ENCODE data around the gene SLC25A2.
"Not testable (repeated sequence)": the region's sequence is repeated elsewhere in the genome, so short reads cannot be mapped to it uniquely, and the experiment has no call there.

Gene SLC25A2

DNA sequence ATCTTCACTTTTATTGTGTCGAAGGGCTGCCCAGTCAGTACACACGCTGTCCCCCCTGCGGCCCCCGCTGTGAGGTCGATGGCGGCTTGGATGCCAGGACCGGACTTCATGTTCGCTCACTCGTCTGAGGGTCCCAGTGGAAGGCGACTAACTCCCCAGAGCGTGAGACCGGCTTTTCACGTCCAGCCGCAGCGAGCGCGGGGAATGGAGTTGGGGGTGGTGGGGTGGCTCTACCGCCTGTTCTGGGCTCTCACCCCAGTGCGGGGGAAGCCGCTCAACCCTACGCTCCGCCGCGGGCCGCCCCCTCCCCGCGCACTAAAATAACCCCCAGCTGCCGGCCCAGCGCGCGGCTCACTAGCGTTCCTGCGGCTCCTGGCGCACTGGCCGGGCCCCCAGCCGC, at the start of gene SLC25A2:
SLC25A2 (minus strand) TSS at position 294 of the 400 bp plus-strand sequence; CDS start at position 110, 184 bp downstream.
- DNase-seq: no peak

GRCh38 chr5:141351591-141351990, 47.7 kb upstream of the SLC25A2 start:
- DNase-seq: no peak

GRCh38 chr5:141349917-141350619, 46.2 kb upstream of the SLC25A2 start, which contains the start of gene PCDHGB1:
Gene PCDHGB1, plus strand, starts transcription at chr5:141350099. Its CDS starts 162 bp downstream, at chr5:141350261.
- DNase-seq: peak; percentile 39

DNA sequence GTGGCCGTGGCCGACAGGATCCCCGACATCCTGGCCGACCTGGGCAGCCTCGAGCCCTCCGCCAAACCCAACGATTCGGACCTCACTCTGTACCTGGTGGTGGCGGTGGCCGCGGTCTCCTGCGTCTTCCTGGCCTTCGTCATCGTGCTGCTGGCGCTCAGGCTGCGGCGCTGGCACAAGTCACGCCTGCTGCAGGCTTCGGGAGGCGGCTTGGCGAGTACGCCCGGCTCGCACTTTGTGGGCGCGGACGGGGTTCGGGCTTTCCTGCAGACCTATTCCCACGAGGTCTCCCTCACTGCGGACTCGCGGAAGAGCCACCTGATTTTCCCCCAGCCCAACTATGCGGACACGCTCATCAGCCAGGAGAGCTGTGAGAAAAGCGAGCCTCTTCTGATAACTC, 42.2 kb upstream of the SLC25A2 start:
- not testable (repeated sequence) for DNase-seq

- DNase-seq: no peak
Measured at GRCh38 chr5:141345327-141345726, 41.5 kb upstream of the SLC25A2 start.

- DNase-seq: no peak
Measured at GRCh38 chr5:141343953-141344463, 40.2 kb upstream of the SLC25A2 start.

GRCh38 chr5:141343242-141343952, 39.5 kb upstream of the SLC25A2 start, which contains the start of gene PCDHGA3:
Gene PCDHGA3, plus strand, starts transcription at chr5:141343829. Its CDS starts 205 bp downstream, at chr5:141344034.
- DNase-seq: no peak

DNA sequence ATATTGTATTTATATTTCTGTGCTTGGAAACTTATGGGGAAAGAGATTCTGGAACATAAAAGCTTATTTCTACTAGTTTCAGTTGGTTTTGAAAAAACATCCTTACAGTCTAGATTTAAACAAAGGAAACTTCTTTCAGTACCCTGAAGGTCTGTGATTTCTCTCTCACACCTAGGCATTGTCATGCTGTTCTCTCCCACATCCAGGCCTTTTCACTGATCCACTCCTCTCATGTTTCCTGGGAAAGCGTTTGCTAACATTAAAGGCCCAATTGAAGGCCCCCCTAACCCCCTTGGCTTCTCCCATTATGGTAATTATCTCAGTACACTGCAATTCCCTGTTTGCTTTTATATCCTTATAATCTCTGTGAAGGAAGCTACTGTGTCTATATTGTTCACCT, 38.9 kb upstream of the SLC25A2 start:
- no peak for DNase-seq

DNA sequence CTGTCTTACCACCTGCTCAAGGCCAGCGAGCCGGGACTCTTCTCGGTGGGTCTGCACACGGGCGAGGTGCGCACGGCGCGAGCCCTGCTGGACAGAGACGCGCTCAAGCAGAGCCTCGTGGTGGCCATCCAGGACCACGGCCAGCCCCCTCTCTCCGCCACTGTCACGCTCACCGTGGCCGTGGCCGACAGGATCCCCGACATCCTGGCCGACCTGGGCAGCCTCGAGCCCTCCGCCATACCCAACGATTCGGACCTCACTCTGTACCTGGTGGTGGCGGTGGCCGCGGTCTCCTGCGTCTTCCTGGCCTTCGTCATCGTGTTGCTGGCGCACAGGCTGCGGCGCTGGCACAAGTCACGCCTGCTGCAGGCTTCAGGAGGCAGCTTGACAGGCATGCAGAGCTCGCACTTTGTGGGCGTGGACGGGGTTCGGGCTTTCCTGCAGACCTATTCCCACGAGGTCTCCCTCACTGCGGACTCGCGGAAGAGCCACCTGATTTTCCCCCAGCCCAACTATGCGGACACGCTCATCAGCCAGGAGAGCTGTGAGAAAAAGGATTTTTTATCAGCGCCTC, 37.0 kb upstream of the SLC25A2 start:
- not testable (repeated sequence) for DNase-seq

- peak; percentile 14 for DNase-seq
Measured at GRCh38 chr5:141338538-141339306, 34.9 kb upstream of the SLC25A2 start, which contains the start of gene PCDHGA2. Gene PCDHGA2, plus strand, starts transcription at chr5:141338760.

DNA sequence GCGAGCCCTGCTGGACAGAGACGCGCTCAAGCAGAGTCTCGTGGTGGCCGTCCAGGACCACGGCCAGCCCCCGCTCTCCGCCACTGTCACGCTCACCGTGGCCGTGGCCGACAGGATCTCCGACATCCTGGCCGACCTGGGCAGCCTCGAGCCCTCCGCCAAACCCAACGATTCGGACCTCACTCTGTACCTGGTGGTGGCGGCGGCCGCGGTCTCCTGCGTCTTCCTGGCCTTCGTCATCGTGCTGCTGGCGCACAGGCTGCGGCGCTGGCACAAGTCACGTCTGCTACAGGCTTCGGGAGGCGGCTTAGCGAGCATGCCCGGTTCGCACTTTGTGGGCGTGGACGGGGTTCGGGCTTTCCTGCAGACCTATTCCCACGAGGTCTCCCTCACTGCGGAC, 28.7 kb upstream of the SLC25A2 start:
- not testable (repeated sequence) for DNase-seq

GRCh38 chr5:141330299-141331080, 26.6 kb upstream of the SLC25A2 start, which contains the start of gene PCDHGA1:
Gene PCDHGA1, plus strand, starts transcription at chr5:141330514.
- DNase-seq: peak; percentile 16

DNA sequence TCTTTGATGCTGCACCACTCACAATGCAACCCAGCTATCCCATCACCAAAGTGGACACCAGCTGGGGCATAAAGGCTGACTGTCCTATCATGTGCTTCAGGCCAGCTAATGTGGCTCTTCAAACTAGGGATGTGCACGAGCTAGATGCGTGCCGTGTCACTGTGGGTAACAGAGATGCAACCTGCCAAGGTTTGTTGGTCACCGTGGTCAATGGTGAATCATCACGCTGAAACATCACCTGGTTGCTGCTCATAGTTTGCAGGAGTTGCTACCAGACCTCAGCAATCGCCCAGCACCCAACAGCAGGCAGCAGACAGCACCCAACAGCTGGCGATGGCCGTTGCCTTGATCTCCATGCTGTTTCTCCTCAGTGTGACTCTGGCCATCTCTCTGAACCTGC, 24.4 kb upstream of the SLC25A2 start:
- DNase-seq: no peak

DNA sequence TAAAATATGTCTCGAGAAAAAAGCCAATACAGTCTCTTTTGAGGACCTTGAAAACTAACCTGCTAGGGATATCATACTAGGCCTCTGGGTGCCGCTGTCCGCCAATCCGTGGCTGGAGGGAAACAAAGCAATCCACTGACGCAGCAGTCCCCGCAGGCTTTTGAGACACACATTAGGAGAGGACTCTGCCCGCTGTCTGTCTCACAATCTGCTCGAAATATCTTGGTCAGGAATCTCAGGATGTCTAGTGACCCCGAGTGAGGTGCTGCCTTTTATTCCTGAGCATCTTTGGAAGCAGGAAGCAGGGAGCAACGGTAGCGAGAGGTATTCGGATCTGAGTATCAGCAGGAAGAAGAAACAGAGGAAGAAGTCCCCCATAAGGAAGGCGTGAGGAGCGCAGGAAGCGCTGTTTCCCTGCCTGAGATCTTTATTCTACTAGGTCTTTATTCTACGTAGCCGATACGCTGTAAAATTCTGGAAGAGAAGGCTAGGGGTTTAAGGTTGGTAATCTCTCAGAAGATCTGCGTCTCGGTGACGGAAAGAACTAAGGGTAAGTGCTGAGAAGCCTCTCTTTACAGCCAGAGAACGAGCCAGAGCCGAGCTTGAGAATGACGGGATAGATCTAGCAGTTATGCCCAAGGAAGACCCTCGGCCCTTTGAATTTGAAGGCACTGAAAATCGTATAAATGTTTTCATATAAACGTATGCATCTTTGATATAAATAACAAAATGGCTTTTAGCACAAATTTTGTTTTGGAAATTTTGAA, 22.4 kb upstream of the SLC25A2 start:
- DNase-seq: no peak

DNA sequence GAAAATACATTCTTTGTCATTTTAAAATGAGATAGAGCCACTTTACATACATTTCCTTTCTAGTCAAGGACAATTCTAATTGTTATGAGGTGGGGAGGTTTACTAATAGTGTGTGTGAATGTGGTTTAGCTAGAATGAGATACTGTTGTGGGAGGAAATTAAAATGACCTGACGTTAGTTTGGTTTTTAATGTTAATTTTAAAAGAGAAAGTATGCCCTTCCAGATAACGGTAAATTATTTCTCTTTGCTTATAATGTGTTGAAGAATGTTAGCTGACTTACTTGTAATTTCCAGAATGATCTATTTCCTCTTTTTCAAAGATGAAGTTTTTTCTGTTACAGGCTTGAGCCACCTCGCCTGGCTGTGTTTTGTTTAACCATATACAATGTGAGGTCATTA, 18.4 kb upstream of the SLC25A2 start:
- no peak for DNase-seq

- DNase-seq: peak; percentile 92
Measured at GRCh38 chr5:141320225-141321169, 16.6 kb upstream of the SLC25A2 start, which contains the start of gene TAF7. Gene TAF7, minus strand, starts transcription at chr5:141320784. Its CDS starts 740 bp downstream, at chr5:141320044.

DNA sequence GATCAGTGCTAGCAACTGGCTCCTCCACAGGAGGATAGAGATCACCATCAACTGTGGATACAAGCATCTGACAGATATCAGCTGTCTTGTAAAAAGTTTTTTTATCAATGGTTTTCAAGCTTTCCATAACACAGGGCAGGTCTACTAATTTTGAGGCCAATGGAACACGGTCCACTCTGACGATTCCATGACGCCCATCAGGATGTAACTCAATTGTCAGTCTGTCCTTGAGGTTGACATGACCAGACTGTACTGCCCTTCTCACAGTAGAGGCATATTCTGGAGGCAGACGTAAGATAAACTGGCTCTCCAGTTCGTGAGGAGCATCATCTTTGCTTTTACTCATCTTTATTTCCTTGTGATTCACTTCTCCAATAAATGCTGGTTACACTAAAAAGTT, 15.8 kb upstream of the SLC25A2 start:
- DNase-seq: no peak

DNA sequence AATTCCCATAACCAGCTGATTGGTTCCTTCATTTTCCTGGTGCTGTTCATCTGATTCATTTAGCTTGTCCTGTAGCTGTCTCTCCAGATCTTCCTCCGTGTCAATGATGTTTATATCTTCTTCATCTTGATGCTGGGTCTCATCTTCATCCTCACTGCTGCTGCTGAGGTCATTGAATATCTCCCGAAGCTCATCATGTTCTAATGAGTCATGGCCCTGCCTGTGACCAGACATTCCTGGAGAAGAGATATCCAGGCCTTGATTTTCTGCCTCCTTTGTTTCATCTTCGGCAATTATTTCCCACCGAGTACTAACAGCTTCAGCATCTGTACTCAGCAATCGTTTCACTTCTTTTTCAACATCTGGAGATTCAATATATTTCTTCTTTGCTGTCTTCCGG, 15.4 kb upstream of the SLC25A2 start:
- no peak for DNase-seq

DNA sequence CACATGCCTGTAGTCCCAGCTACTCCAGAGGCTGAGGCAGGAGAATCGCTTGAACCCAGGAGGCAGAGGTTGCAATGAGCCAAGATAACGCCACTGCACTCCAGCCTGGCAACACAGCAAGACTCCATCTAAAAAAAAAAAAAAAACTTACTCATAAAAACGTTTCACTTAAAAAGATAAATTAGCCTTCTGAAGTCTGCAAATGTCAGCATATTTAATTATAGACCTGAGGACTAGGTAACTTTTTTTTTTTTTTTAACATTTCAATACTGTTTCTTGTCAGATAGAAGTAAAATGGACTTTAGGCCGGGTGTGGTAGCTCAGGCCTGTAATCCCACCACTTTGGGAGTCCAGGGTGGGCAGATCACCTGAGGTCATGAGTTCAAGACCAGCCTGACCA, 13.1 kb upstream of the SLC25A2 start:
- DNase-seq: not testable (repeated sequence)

GRCh38 chr5:141313711-141314110, 9.9 kb upstream of the SLC25A2 start:
- DNase-seq: no peak

Measured in NCI-H1436 (cell line).